HepG2 (cell line): ENCODE data around the gene VCP. TPM values are rescaled to one million over a fixed set of nuclear protein-coding genes. Genes with fewer than 3 reads are reported as not detected.

ENCODE experiments used
- CEBPB ChIP-seq: IDR thresholded peaks from 2 replicates; pipeline ENCODE4 v1.6.1; 2011; ENCODE audit warnings: low read depth, low read length, improper control_type of control experiment, borderline replicate concordance
- CTCF ChIP-seq: sonication (generic); formaldehyde crosslinking; IDR thresholded peaks from 2 replicates; pipeline ENCODE4 v1.5.0; 2020; ENCODE audit warnings: mild to moderate bottlenecking, missing genetic modification reagents, moderate library complexity
- DNMT3B ChIP-seq: conservative IDR thresholded peaks from 2 replicates; pipeline ENCODE4 v1.6.1; 2016; ENCODE audit warnings: missing biosample characterization, control low read depth
- EEA1 ChIP-seq: sonication (generic); formaldehyde crosslinking; IDR thresholded peaks from 2 replicates; pipeline ENCODE4 v1.5.1; 2020; ENCODE audit warnings: mild to moderate bottlenecking, missing genetic modification reagents, borderline replicate concordance
- FOSL2 ChIP-seq: sonication (generic); formaldehyde crosslinking; IDR thresholded peaks from 2 replicates; pipeline ENCODE4 v1.4.0; 2020; ENCODE audit warnings: missing genetic modification reagents
- GTF2F1 ChIP-seq: fragments of 150-350 bp; IDR thresholded peaks from 2 replicates; pipeline ENCODE4 v1.6.1; 2014; ENCODE audit warnings: low read length
- KAT8 ChIP-seq: IDR thresholded peaks from 2 replicates; pipeline ENCODE4 v1.6.1; 2016; ENCODE audit warnings: missing genetic modification reagents, missing compliant biosample characterization
- NFYB ChIP-seq: sonication (generic); formaldehyde crosslinking; IDR thresholded peaks from 2 replicates; pipeline ENCODE4 v1.4.0; 2020; ENCODE audit warnings: missing genetic modification reagents
- PHF21A ChIP-seq: sonication (generic); formaldehyde crosslinking; IDR thresholded peaks from 2 replicates; pipeline ENCODE4 v1.5.0; 2020; ENCODE audit warnings: mild to moderate bottlenecking, missing genetic modification reagents
- RFX1 ChIP-seq: fragments of 450-650 bp; IDR thresholded peaks from 2 replicates; pipeline ENCODE4 v1.6.1; 2017
- RFX5 ChIP-seq: IDR thresholded peaks from 2 replicates; pipeline ENCODE4 v1.6.1; 2011; ENCODE audit warnings: low read depth, low read length, improper control_type of control experiment
- SIN3A ChIP-seq: IDR thresholded peaks from 2 replicates; pipeline ENCODE4 v1.6.1; 2011; ENCODE audit warnings: low read depth, mild to moderate bottlenecking, control low read depth, low read length, borderline replicate concordance
- SP2 ChIP-seq: sonication (generic); formaldehyde crosslinking; IDR thresholded peaks from 2 replicates; pipeline ENCODE4 v1.5.1; 2020; ENCODE audit warnings: mild to moderate bottlenecking, missing genetic modification reagents
- YY1 ChIP-seq: IDR thresholded peaks from 2 replicates; pipeline ENCODE4 v1.6.1; 2011; ENCODE audit warnings: low read length, low read depth, moderate library complexity, mild to moderate bottlenecking; ENCODE audit not compliant: insufficient read depth, insufficient replicate concordance
- ZBTB20 ChIP-seq: sonication (generic); formaldehyde crosslinking; IDR thresholded peaks from 2 replicates; pipeline ENCODE4 v1.8.1; 2023; ENCODE audit warnings: missing genetic modification reagents, low read depth, mild to moderate bottlenecking, borderline replicate concordance
- ZNF160 ChIP-seq: sonication (generic); formaldehyde crosslinking; IDR thresholded peaks from 2 replicates; pipeline ENCODE4 v1.8.0; 2022; ENCODE audit warnings: mild to moderate bottlenecking, inconsistent platforms, missing genetic modification reagents
- ZNF282 ChIP-seq: fragments of 450-650 bp; IDR thresholded peaks from 2 replicates; pipeline ENCODE4 v1.6.1; 2018; ENCODE audit not compliant: partially characterized antibody
- ZNF335 ChIP-seq: sonication (generic); formaldehyde crosslinking; IDR thresholded peaks from 2 replicates; pipeline ENCODE4 v1.4.0; 2020; ENCODE audit warnings: missing genetic modification reagents
- ZNF407 ChIP-seq: sonication (generic); formaldehyde crosslinking; IDR thresholded peaks from one replicate; pipeline ENCODE4 v1.5.1; 2020; ENCODE audit warnings: mild to moderate bottlenecking, missing genetic modification reagents; ENCODE audit errors: not compliant biosample characterization
- ZNF703 ChIP-seq: sonication (generic); formaldehyde crosslinking; IDR thresholded peaks from 2 replicates; pipeline ENCODE4 v1.5.1; 2020; ENCODE audit warnings: missing genetic modification reagents, mild to moderate bottlenecking, moderate library complexity, borderline replicate concordance
- ZNF772 ChIP-seq: sonication (generic); formaldehyde crosslinking; IDR thresholded peaks from 2 replicates; pipeline ENCODE4 v1.5.0; 2020; ENCODE audit warnings: mild to moderate bottlenecking, missing genetic modification reagents
- polyA plus RNA-seq, 8 experiments: library from polyadenylated mRNA; depleted of rRNA in 3 of 8; stranded (reverse) in 7 of 8; unstranded in 1 of 8; fragments of >200 nt; fragmentation: Illumina TruSeq in 4 of 8; extraction: Trizol in 4 of 8; gene quantifications; 2 replicates each; pipeline versions ENCODE4 v1.2.1 to v1.2.3, GENCODE V29; 2011 to 2016; ENCODE audit warnings: low read depth in 4 of 8, missing spikeins in 1 of 8, mixed read lengths in 1 of 8; ENCODE audit not compliant: insufficient read depth in 1 of 8
- total RNA-seq, 5 experiments: library from RNA; depleted of rRNA; stranded (reverse); fragments of >200 nt; fragmentation: Illumina TruSeq; extraction: Trizol; gene quantifications; 2 replicates each; pipeline ENCODE4 v1.2.3, GENCODE V29; 2016; ENCODE audit warnings: low read depth in 1 of 5

The VCP gene
- total and polyA plus RNA-seq, 2 of the 13 experiments (the other 11 are each of a cell fraction or from before 2014, with no cell fraction given) = 143 to 391 TPM

GRCh38 chr9:35111001-35111933 is 38.8 kb upstream of the VCP start (continued):
- TF ChIP-seq SP2 = peak; percentile 78
- peak; percentile 62; the same call in 1 of the 2 replicates for TF ChIP-seq SIN3A
- no peak for TF ChIP-seq PHF21A (CRISPR knock-in tag)
- no peak for TF ChIP-seq ZNF335 (CRISPR knock-in tag)
- TF ChIP-seq CTCF (CRISPR knock-in tag) = no peak
- 0 out of 2 replicates have a peak, but pooled peaks have one; percentile 30 for TF ChIP-seq RFX5
- peak; percentile 52; the same call in 1 of the 2 replicates for TF ChIP-seq CEBPB
- no peak for TF ChIP-seq ZNF407 (CRISPR knock-in tag)
- peak; percentile 29 for TF ChIP-seq YY1
- TF ChIP-seq ZNF772 (CRISPR knock-in tag) = 0 out of 2 replicates have a peak, but pooled peaks have one; percentile 14
- TF ChIP-seq NFYB (CRISPR knock-in tag) = peak; percentile 74
- no peak for TF ChIP-seq GTF2F1
- TF ChIP-seq ZNF160 = no peak
- TF ChIP-seq ZNF703 (CRISPR knock-in tag) = no peak
- no peak for TF ChIP-seq RFX1
- TF ChIP-seq DNMT3B = no peak
- peak; percentile 72 for TF ChIP-seq FOSL2 (CRISPR knock-in tag)
- no peak for TF ChIP-seq ZNF282
- no peak for TF ChIP-seq KAT8
- no peak for TF ChIP-seq ZBTB20
- no peak for TF ChIP-seq EEA1 (CRISPR knock-in tag)
